Loucy (cell line): ENCODE results near the gene AP1M1.

ENCODE experiments used
- H2AFZ ChIP-seq: fragments of 200-600 bp; sonication (generic); 2 replicates; pipeline ENCODE4 v1.6.0; 2016; ENCODE audit warnings: antibody characterized with exemption, mild to moderate bottlenecking, low read length, moderate library complexity
- H3F3A ChIP-seq: fragments of 200-600 bp; 2 replicates; pipeline ENCODE4 v1.6.0; 2016; ENCODE audit warnings: antibody characterized with exemption, low read depth, mild to moderate bottlenecking
- H3K27me3 ChIP-seq: fragments of 200-600 bp; sonication (generic); 2 replicates; pipeline ENCODE4 v1.6.1; 2014; ENCODE audit warnings: low read length, mild to moderate bottlenecking; ENCODE audit not compliant: insufficient read depth, poor library complexity, severe bottlenecking
- H3K36me3 ChIP-seq: fragments of 200-600 bp; sonication (generic); 2 replicates; pipeline ENCODE4 v1.6.1; 2016; ENCODE audit warnings: low read length; ENCODE audit not compliant: insufficient read depth
- H3K4me1 ChIP-seq: fragments of 200-600 bp; sonication (generic); 2 replicates; pipeline ENCODE4 v1.5.1; 2014; ENCODE audit warnings: low read length, mild to moderate bottlenecking; ENCODE audit not compliant: insufficient read depth, poor library complexity, severe bottlenecking
- H3K4me2 ChIP-seq: fragments of 200-600 bp; sonication (generic); 2 replicates; pipeline ENCODE4 v1.6.0; 2014; ENCODE audit warnings: antibody characterized with exemption, low read length, low read depth, mild to moderate bottlenecking; ENCODE audit not compliant: poor library complexity, severe bottlenecking
- H3K4me3 ChIP-seq: fragments of 200-600 bp; sonication (generic); 2 replicates; pipeline ENCODE4 v1.5.1; 2014; ENCODE audit warnings: low read length, mild to moderate bottlenecking, mixed read lengths; ENCODE audit not compliant: poor library complexity, severe bottlenecking
- H3K79me2 ChIP-seq: fragments of 200-600 bp; sonication (generic); 2 replicates; pipeline ENCODE4 v1.6.1; 2014; ENCODE audit warnings: low read length; ENCODE audit not compliant: insufficient read depth
- H3K9ac ChIP-seq: fragments of 200-600 bp; sonication (generic); 2 replicates; pipeline ENCODE4 v1.6.0; 2014; ENCODE audit warnings: mild to moderate bottlenecking, low read depth, low read length, moderate library complexity; ENCODE audit not compliant: poor library complexity, severe bottlenecking
- H3K9me2 ChIP-seq: fragments of 200-600 bp; sonication (generic); replicated peaks from 2 replicates; pipeline ENCODE4 v1.6.1; 2016; ENCODE audit warnings: low read depth, low read length, mixed read lengths
- H3K9me3 ChIP-seq: fragments of 200-600 bp; sonication (generic); 2 replicates; pipeline ENCODE4 v1.6.1; 2014; ENCODE audit warnings: mild to moderate bottlenecking, antibody characterized with exemption, low read length, low read depth; ENCODE audit not compliant: insufficient read depth
- H4K20me1 ChIP-seq: fragments of 200-600 bp; sonication (generic); 2 replicates; pipeline ENCODE4 v1.6.0; 2014; ENCODE audit warnings: antibody characterized with exemption, low read length, mild to moderate bottlenecking; ENCODE audit not compliant: insufficient read depth, poor library complexity, severe bottlenecking
- EZH2phosphoT487 ChIP-seq: fragments of 200-600 bp; IDR thresholded peaks from 2 replicates; pipeline ENCODE4 v1.6.1; 2018; ENCODE audit warnings: antibody characterized with exemption, mild to moderate bottlenecking, moderate library complexity, borderline replicate concordance
- TF ChIP-seq, protein P1 (sequence below): fragments of 200-600 bp; sonication (generic); conservative IDR thresholded peaks from 2 replicates; pipeline ENCODE4 v1.5.1; 2014; ENCODE audit warnings: mild to moderate bottlenecking, antibody characterized with exemption, low read length

The AP1M1 gene

GRCh38 chr19:16225279-16226183 lies 27.8 kb downstream of the AP1M1 start:
- no peaks in the 10 kb centered on the region for H4K20me1 ChIP-seq
- no peaks in the 10 kb centered on the region for H3K9me2 ChIP-seq
- H3K79me2 ChIP-seq: no peaks in the 10 kb centered on the region
- no peak overlapping the region for H3K9ac ChIP-seq
- H3K4me3 ChIP-seq: no peak overlapping the region
- TF ChIP-seq, protein P1, sequence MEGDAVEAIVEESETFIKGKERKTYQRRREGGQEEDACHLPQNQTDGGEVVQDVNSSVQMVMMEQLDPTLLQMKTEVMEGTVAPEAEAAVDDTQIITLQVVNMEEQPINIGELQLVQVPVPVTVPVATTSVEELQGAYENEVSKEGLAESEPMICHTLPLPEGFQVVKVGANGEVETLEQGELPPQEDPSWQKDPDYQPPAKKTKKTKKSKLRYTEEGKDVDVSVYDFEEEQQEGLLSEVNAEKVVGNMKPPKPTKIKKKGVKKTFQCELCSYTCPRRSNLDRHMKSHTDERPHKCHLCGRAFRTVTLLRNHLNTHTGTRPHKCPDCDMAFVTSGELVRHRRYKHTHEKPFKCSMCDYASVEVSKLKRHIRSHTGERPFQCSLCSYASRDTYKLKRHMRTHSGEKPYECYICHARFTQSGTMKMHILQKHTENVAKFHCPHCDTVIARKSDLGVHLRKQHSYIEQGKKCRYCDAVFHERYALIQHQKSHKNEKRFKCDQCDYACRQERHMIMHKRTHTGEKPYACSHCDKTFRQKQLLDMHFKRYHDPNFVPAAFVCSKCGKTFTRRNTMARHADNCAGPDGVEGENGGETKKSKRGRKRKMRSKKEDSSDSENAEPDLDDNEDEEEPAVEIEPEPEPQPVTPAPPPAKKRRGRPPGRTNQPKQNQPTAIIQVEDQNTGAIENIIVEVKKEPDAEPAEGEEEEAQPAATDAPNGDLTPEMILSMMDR: no peak
- TF ChIP-seq EZH2phosphoT487: no peak
- peaks cover 77% of the 10 kb centered on the region for H3K36me3 ChIP-seq
- H2AFZ ChIP-seq: no peak overlapping the region
- peaks cover 13% of the 10 kb centered on the region; the same call in 1 of the 2 replicates for H3K9me3 ChIP-seq
- H3K4me1 ChIP-seq: no peaks in the 10 kb centered on the region
- H3K27me3 ChIP-seq: no peaks in the 10 kb centered on the region
- no peaks in the 10 kb centered on the region for H3F3A ChIP-seq
- H3K4me2 ChIP-seq: no peak overlapping the region

GRCh38 chr19:16226184-16226591 lies 28.5 kb downstream of the AP1M1 start:
- Histone ChIP-seq H3K79me2 (no peaks in the 10 kb centered on the region), H3K4me1 (no peaks in the 10 kb centered on the region), H3K36me3 (peaks cover 73% of the 10 kb centered on the region), H3F3A (no peaks in the 10 kb centered on the region), H3K9me2 (no peaks in the 10 kb centered on the region), H4K20me1 (no peaks in the 10 kb centered on the region), H3K9me3 (peaks cover 6% of the 10 kb centered on the region; the same call in 1 of the 2 replicates), H2AFZ (no peak overlapping the region), H3K27me3 (no peaks in the 10 kb centered on the region), H3K4me3 (no peak overlapping the region), H3K9ac (no peak overlapping the region), H3K4me2 (no peak overlapping the region)
- TF ChIP-seq, protein P1: no peak
- no peak for TF ChIP-seq EZH2phosphoT487

DNA sequence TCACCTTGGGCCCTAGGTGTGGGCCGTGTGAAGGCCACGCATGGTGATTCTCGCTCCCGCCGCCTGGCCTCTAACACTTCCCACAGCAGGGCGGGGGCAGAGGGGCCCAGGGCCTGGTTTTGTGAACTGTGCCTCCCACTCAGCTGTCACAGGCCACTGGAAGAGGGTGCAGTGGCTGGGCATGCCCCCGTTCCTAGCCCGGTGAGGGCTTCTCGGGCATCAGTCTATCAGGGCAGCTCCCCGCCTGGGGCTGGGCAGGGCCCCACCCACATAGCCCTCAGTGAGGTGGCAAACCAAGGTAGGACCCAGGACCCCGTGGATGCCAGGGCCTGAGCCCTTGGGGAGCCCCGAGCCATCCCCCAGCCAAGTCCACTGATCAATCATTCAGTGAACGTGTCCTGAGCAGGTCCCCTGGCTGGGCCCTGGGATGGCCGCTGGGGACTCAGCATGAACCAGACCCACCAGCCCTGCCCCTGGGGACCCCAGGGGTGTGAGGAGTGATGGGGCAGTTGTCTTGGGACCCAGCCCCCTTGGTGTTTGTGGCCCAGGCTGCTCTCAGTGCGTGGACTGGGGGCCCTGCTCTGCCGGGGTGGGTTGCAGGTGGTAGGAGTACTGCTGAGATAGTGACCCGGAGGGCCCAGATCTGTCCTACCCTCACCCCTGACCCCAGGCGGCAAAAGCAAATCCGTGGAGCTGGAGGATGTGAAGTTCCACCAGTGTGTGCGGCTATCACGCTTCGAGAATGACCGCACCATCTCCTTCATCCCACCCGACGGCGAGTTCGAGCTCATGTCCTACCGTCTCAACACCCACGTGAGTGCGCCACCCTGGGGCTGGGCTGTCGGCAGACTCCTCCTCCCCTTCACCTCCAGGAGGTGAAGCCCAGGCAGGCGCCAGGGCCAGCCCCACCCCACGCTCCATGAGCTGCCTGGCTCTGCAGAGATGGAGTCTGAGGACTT lies 29.4 kb downstream of the AP1M1 start:
- no peaks in the 10 kb centered on the region for H3K9me3 ChIP-seq
- no peaks in the 10 kb centered on the region for H4K20me1 ChIP-seq
- no peaks in the 10 kb centered on the region for H3F3A ChIP-seq
- H3K4me3 ChIP-seq: no peak overlapping the region
- no peaks in the 10 kb centered on the region for H3K4me1 ChIP-seq
- TF ChIP-seq, protein P1: no peak
- TF ChIP-seq EZH2phosphoT487: no peak
- no peaks in the 10 kb centered on the region for H3K9me2 ChIP-seq
- no peaks in the 10 kb centered on the region for H3K79me2 ChIP-seq
- no peak overlapping the region for H2AFZ ChIP-seq
- no peak overlapping the region for H3K9ac ChIP-seq
- H3K27me3 ChIP-seq: no peaks in the 10 kb centered on the region
- H3K4me2 ChIP-seq: no peak overlapping the region
- H3K36me3 ChIP-seq: peaks cover 70% of the 10 kb centered on the region; the same call in 1 of the 2 replicates
